Measurements from ENCODE around the gene CACUL1. TPM values are rescaled to one million over a fixed set of nuclear protein-coding genes. Genes with fewer than 3 reads are reported as not detected.
"Not testable (repeated sequence)": the region's sequence is repeated elsewhere in the genome, so short reads cannot be mapped to it uniquely, and the experiment has no call there.

Gene CACUL1
- total RNA-seq, 1 donor from 2014 or later: 27.6 TPM

DNA sequence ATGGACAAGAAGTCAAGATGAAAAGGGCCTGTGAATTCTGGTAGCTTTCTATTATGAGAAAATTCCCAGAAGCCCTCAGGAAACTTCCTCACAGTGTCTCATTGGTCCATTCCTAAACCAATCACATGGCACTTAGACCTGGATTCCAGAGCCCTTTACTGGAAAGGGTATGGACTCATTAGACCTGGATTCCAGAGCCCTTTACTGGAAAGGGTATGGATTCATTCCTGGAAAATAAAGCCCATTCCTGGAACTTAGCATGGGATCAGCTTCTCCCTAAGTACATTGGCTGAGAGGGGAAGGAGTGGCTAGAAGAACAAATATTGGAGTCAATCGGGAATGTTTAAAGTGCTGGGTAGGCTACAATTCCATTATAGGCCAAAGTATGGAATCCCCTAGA is 3.7 kb upstream of the CACUL1 start:
- no peak for DNase-seq
- H3K36me3 Mint-ChIP-seq (ENCODE audit: low read depth): peaks cover 2% of the 10 kb centered on the region
- peaks cover 13% of the 10 kb centered on the region for H3K27me3 Mint-ChIP-seq
- H3K4me3 Mint-ChIP-seq: no peak overlapping the region
- peaks cover 15% of the 10 kb centered on the region for H3K4me1 Mint-ChIP-seq
- intact Hi-C loops (cut with micrococcal nuclease): loop anchor here (5.0 to 10.0 kb wide), 2 partner anchors 711 to 896 kb away; partner anchors contain the start of genes BAG3 and RAB11FIP2
- H3K9me3 Mint-ChIP-seq: no peaks in the 10 kb centered on the region
- H3K27ac Mint-ChIP-seq: no peak overlapping the region

DNA sequence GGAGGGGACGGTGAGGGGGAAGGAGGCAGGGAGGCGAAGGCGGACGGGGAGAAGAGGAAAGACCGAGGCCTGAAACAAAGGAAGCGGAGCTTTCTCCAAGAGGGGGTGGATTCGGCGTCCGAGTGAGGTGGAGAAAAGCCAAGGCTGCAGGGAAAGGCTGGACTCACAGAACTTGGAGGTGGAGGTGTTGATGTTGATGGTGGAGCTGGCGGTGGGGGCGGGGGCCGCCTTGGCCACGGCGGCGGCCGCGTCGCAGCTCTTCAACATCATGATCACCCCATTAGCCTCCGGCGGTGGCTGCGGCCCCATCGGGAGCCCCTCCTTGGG is 578 bp downstream of the CACUL1 start:
- DNase-seq: peak; percentile 83
- H3K4me3 Mint-ChIP-seq: peak overlapping the region; percentile 96
- intact Hi-C loops (cut with micrococcal nuclease): loop anchor here (1.0 to 10.0 kb wide), 3 partner anchors 21 to 901 kb away; partner anchors contain the start of gene BAG3

DNA sequence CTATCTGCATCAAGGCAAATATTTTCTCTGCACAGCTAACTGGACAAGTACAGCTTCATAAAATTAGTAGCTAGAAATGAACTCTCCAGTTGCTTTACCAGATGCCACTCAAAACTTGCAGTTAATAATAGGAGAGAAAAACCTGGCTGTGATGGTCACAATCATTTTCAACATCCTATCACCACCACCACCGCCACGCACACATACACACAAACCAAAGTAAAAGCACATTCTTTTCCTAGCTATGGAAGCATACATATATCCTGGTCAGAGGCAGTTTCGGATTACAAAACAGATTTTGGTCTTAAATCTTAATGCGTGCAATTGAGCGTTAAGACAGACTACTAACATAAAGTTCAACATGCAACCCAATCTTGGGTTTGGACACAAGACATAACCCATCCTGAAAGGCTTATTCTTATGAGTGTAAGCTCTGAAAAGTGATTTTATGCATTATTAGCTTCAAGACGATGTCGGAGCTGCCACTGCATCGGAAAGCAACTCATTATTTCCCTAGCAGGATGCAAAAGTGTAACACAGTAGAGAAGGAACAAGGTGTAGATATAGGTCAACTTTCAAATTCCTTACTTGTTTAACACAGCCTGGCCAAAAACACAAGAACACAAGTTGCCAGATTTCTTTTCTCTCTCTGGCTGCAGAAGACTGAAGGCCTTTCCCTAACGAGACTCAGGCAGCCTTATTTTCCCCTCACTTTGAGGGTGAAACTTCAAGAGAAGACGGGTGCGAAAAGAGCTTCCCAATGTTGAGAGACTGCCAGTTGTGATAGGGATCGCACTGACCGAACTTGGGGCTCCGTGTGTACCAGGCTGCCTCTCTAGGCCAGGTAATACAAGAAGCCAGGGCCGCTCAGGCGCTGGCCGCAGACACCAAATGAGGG is 1.2 kb downstream of the CACUL1 start:
- H3K27ac Mint-ChIP-seq: peak overlapping the region; percentile 88
- no peak for DNase-seq
- peak overlapping the region; percentile 96 for H3K4me3 Mint-ChIP-seq
- peaks cover 32% of the 10 kb centered on the region for H3K4me1 Mint-ChIP-seq
- H3K36me3 Mint-ChIP-seq (ENCODE audit: low read depth): peaks cover 3% of the 10 kb centered on the region
- no peaks in the 10 kb centered on the region for H3K9me3 Mint-ChIP-seq
- intact Hi-C loops (cut with micrococcal nuclease): loop anchor here (1.0 to 10.0 kb wide), 3 partner anchors 20 to 901 kb away; partner anchors contain the start of gene BAG3
- peaks cover 13% of the 10 kb centered on the region for H3K27me3 Mint-ChIP-seq

More for the DNA sequence above, 578 bp downstream of the CACUL1 start:
- H3K36me3 Mint-ChIP-seq (ENCODE audit: low read depth): peaks cover 2% of the 10 kb centered on the region
- peaks cover 30% of the 10 kb centered on the region for H3K4me1 Mint-ChIP-seq
- H3K27ac Mint-ChIP-seq: peak overlapping the region; percentile 88
- peaks cover 13% of the 10 kb centered on the region for H3K27me3 Mint-ChIP-seq
- no peaks in the 10 kb centered on the region for H3K9me3 Mint-ChIP-seq

DNA sequence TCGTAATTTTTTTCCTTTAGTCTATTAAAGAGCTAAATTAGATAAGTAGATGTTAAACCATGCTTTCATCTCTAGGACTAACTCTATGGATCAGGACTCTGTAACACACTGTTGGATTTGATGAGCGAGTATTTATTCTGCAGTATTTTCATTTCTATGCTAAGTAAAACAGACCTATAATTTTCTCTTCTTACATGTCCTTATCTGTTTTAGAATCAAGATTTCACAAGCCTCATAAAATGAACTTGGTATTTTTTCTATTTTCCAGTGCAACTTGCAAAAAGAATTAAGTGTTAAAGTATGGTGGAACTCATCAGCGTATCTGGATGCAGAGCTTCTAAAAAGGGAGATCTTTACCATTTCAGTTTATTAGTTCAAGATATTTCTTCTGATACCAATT is 2.4 kb downstream of the CACUL1 start:
- DNase-seq: no peak
- intact Hi-C loops (cut with micrococcal nuclease): loop anchor here (10.0 kb wide), 1 partner anchor 902 kb away; the partner anchor contains the start of gene BAG3
- H3K27ac Mint-ChIP-seq: no peak overlapping the region
- peaks cover 12% of the 10 kb centered on the region for H3K36me3 Mint-ChIP-seq (ENCODE audit: low read depth)
- peaks cover 11% of the 10 kb centered on the region for H3K27me3 Mint-ChIP-seq
- peaks cover 35% of the 10 kb centered on the region for H3K4me1 Mint-ChIP-seq
- H3K9me3 Mint-ChIP-seq: no peaks in the 10 kb centered on the region
- no peak overlapping the region for H3K4me3 Mint-ChIP-seq

DNA sequence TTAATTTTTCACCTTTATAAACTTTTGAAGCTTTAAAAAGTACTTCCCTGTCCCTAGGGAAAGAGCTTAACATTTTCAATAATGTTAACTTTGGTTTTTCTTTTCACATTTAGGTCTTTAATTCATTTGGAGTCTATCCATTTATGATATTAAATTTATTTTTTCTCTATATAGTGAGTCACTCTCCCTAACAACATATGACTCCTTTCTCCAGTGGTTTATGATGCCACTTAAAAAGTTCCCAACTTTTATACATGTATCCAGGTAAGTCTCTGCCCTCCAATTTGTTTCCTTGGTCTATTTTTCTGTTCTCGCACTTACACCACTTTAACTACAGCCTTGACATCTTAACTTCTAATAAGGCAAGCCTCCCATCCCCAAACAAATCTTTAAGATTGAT is 3.5 kb downstream of the CACUL1 start:
- H3K4me3 Mint-ChIP-seq: no peak overlapping the region
- peaks cover 14% of the 10 kb centered on the region for H3K36me3 Mint-ChIP-seq (ENCODE audit: low read depth)

DNA sequence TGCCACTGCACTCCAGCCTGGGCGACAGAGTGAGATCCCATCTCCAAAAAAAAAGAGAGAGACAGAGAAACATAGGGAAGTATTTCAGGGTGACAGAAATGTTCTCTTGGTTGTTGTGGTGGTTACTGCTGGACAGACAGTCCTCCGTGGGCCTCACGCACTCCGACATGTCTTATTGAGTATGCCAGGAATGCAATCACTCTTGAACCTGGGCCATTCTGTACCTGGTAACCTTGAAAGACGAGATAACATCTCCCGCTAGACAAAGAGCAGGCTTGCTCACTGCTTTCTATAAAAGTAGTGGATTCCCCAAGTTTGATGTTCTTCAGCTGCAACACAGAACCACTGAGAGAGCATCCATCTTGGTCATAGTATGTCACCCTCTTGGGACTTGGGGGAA is 6.7 kb downstream of the CACUL1 start:
- Mint-ChIP-seq H3K27me3 (no peaks in the 10 kb centered on the region), H3K4me3 (no peak overlapping the region), H3K9me3 (no peaks in the 10 kb centered on the region), H3K27ac (no peak overlapping the region), H3K36me3 (ENCODE audit: low read depth) (peaks cover 12% of the 10 kb centered on the region), H3K4me1 (peaks cover 23% of the 10 kb centered on the region)
- intact Hi-C loops (cut with micrococcal nuclease): no loop called here
- DNase-seq: no peak

More for the DNA sequence above, 3.5 kb downstream of the CACUL1 start:
- H3K9me3 Mint-ChIP-seq: no peaks in the 10 kb centered on the region
- H3K27me3 Mint-ChIP-seq: peaks cover 5% of the 10 kb centered on the region
- intact Hi-C loops (cut with micrococcal nuclease): loop anchor here (10.0 kb wide), 1 partner anchor 904 kb away; the partner anchor contains the start of gene BAG3
- peaks cover 39% of the 10 kb centered on the region for H3K4me1 Mint-ChIP-seq
- no peak for DNase-seq
- H3K27ac Mint-ChIP-seq: no peak overlapping the region

DNA sequence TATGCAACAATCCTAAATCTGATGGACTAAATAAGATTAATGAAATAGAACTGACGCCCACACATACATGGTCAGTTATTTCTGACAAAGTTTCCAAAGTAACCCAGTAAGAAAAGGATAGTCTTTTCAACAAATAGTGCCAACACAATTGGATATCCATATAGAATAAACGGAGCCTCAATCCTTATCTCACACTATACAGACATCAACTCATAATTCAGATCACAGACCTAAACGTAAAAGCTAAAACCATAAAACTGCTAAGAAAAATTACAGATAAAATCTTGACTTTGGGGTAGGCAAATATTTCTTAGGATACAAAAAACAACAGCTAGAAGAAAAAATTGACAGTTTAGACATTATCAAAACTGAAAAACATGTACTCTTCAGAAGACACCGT is 8.5 kb downstream of the CACUL1 start:
- no peak overlapping the region for H3K4me3 Mint-ChIP-seq
- H3K4me1 Mint-ChIP-seq: peaks cover 22% of the 10 kb centered on the region
- no peaks in the 10 kb centered on the region for H3K9me3 Mint-ChIP-seq
- intact Hi-C loops (cut with micrococcal nuclease): no loop called here
- H3K27ac Mint-ChIP-seq: no peak overlapping the region
- no peaks in the 10 kb centered on the region for H3K27me3 Mint-ChIP-seq
- peaks cover 12% of the 10 kb centered on the region for H3K36me3 Mint-ChIP-seq (ENCODE audit: low read depth)
- DNase-seq: no peak

DNA sequence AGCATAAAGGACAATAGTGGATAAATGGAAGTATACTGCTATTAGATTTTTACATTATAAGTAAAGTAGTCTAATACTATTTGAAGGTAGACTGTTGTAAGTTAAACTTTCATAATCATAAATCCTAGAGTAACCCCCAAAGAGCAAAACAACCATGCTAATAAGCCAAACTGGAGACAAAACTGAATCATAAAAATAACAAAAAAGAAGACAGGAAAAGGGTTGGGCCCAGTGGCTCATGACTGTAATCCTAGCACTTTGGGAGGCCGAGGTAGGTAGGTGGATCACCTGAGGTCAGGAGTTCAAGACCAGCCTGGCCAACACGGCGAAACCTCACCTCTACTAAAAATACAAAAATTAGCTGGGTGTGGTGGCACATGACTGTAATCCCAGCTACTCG is 9.7 kb downstream of the CACUL1 start:
- Mint-ChIP-seq H3K4me3 (no peak overlapping the region), H3K4me1 (peaks cover 22% of the 10 kb centered on the region), H3K27me3 (no peaks in the 10 kb centered on the region), H3K9me3 (no peaks in the 10 kb centered on the region), H3K36me3 (ENCODE audit: low read depth) (peaks cover 12% of the 10 kb centered on the region), H3K27ac (no peak overlapping the region)
- intact Hi-C loops (cut with micrococcal nuclease): no loop called here
- DNase-seq: no peak

DNA sequence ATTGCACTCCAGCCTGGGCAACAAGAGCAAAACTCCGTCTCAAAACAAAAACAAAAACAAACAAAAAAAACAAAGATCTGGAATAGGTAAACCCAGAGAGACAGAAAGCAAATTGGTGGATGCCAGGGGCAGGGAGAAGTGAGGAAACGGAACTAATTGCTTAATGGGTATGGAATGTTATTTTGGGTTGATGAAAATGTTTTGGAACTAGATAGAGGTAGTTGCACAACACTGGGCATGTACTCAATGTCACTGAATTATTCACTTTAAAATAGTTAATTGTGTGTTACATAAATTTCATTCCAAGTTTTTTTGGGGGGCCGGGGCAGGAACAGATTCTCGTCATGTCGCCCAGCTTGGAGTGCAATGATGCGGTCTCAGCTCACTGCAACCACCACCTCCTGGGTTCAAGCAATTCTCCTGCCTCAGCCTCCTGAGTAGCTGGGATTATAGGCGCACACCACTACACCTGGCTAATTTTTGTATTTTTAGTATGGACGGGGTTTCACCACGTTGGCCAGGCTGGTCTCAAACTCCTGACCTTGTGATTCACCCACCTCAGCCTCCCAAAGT is 10.3 kb downstream of the CACUL1 start:
- Mint-ChIP-seq H3K4me1 (peaks cover 22% of the 10 kb centered on the region), H3K36me3 (ENCODE audit: low read depth) (peaks cover 12% of the 10 kb centered on the region)
- H3K4me3 Mint-ChIP-seq; DNase-seq; intact Hi-C loops (cut with micrococcal nuclease); H3K27me3 Mint-ChIP-seq; H3K9me3 Mint-ChIP-seq; H3K27ac Mint-ChIP-seq: not testable (repeated sequence)

DNA sequence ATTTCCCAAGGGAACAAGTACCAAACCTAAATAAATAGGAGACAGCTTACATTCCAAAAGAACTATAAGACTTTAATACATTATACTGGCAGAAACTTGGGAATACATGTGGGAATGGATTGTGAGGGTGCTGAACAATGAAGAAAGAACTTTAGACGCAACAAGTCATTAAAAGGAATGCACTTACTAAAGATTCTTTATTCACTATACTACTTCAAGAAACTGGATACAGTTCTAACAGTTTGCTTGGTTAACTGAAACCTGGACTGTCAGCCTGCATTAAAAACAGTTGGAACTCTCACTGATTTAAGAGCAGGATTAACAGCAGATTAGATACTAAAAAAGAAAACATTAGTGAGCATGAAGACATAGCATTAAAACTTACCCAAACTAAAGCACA is 12.0 kb downstream of the CACUL1 start:
- Mint-ChIP-seq H3K36me3 (ENCODE audit: low read depth) (peaks cover 6% of the 10 kb centered on the region), H3K4me3 (no peak overlapping the region), H3K9me3 (no peaks in the 10 kb centered on the region), H3K27me3 (no peaks in the 10 kb centered on the region), H3K27ac (no peak overlapping the region), H3K4me1 (peaks cover 25% of the 10 kb centered on the region)
- intact Hi-C loops (cut with micrococcal nuclease): no loop called here
- DNase-seq: no peak

DNA sequence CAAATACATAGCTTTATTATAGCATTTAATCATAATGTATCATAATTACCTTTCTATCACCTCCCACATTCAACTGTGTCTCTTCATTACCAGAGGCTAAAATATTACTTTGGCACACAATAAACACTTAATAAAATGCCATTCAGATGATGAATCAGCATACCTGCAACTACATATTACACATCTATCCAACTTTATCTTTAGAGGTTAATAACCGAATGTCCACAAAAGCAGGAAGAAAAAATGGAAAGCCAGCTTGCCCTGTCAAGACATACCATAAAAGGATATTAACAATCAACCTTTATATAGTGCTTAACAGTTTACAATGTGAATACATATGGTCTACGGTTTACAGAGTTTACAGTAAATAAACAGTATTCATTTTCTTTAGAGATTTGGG is 12.7 kb downstream of the CACUL1 start:
- Mint-ChIP-seq H3K4me3 (no peak overlapping the region), H3K4me1 (peaks cover 26% of the 10 kb centered on the region), H3K27ac (no peak overlapping the region), H3K9me3 (no peaks in the 10 kb centered on the region), H3K27me3 (no peaks in the 10 kb centered on the region), H3K36me3 (ENCODE audit: low read depth) (peaks cover 2% of the 10 kb centered on the region)
- DNase-seq: no peak
- intact Hi-C loops (cut with micrococcal nuclease): no loop called here

DNA sequence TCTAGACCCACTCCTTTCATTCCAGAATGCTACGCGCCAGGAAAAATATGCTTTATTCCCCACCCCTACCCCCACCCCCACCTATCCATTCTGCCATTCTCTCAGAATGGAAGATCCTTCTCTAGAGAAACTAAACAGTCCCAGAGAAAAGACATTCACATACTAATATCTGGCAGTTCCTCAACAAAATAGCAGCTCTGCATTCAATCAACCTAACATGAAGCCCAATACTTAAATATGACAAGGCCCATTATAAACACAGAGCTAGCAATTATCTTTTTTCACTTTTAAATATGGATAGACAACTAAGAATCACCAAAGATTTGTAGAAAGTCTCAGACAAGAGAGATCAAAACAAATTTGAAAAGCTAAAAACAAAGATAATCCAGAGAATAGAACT is 16.4 kb downstream of the CACUL1 start:
- H3K4me1 Mint-ChIP-seq: peaks cover 31% of the 10 kb centered on the region
- H3K4me3 Mint-ChIP-seq: no peak overlapping the region
- no peak overlapping the region for H3K27ac Mint-ChIP-seq
- no peaks in the 10 kb centered on the region for H3K36me3 Mint-ChIP-seq (ENCODE audit: low read depth)
- intact Hi-C loops (cut with micrococcal nuclease): no loop called here
- no peaks in the 10 kb centered on the region for H3K27me3 Mint-ChIP-seq
- no peaks in the 10 kb centered on the region for H3K9me3 Mint-ChIP-seq
- no peak for DNase-seq

DNA sequence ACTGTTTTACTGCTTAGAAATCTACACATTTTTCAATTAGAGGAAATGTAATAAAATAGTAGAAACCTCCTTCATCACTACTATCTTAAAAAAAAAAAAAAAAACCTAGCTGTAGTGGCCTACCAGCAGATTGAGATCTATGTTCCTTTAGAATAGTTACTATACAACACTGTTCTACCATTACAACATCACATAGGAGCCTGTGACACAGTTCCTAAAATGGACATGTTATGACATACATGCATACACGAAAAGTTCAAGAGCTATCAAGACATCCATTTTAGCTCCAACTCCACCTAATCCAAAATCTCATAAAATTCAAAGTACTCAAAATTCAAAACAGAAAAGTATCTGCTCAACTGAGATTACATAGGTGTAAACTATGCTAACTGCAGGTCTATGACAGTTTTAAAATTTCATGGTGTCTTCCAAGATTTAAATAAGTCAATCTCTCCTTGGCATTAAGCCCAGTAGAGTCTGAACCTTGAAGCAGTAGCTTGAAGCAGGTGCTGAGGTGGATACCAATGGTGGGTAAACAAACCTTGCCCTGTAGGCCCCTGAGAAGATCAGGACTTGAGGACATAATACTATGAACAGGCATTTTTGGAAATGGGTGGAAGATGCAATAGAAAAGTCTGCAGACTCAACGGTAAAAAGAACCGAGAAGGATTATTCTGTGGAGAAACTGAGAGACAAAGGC is 17.0 kb downstream of the CACUL1 start:
- Mint-ChIP-seq H3K27ac (no peak overlapping the region), H3K4me1 (peaks cover 34% of the 10 kb centered on the region), H3K9me3 (no peaks in the 10 kb centered on the region), H3K4me3 (no peak overlapping the region), H3K27me3 (no peaks in the 10 kb centered on the region), H3K36me3 (ENCODE audit: low read depth) (no peaks in the 10 kb centered on the region)
- no peak for DNase-seq
- intact Hi-C loops (cut with micrococcal nuclease): no loop called here

DNA sequence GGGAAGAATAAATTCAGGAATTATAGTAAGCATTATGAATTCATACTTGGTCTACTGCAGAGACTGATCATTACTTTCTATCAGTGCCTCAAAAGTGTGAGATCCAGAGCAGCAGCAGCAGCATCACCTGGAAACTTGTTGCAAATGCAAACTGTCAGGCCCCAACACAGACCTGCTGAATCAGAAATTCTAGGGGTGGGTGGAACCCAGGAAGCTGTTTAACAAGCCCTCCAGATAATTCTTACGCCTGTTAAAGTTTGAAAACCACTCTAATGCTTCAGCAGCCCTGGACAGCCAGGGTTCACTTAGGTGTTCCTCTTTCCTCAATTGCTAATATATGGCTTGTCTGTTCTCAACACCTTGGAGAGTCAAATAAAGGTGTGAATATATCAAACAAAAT is 19.5 kb downstream of the CACUL1 start:
- no peaks in the 10 kb centered on the region for H3K36me3 Mint-ChIP-seq (ENCODE audit: low read depth)
- no peaks in the 10 kb centered on the region for H3K27me3 Mint-ChIP-seq
- intact Hi-C loops (cut with micrococcal nuclease): no loop called here
- no peaks in the 10 kb centered on the region for H3K9me3 Mint-ChIP-seq
- no peak overlapping the region for H3K4me3 Mint-ChIP-seq
- DNase-seq: no peak
- peaks cover 52% of the 10 kb centered on the region for H3K4me1 Mint-ChIP-seq
- no peak overlapping the region for H3K27ac Mint-ChIP-seq

All from activated CD4-positive, alpha-beta T cell treated with anti-CD3 and anti-CD28 coated beads, Interleukin-2, amount 10 ng/mL, durations not matched to agents 24 days and 14 days (primary cell).